OCI-LY1 (cell line): Measurements from ENCODE around the gene YPEL2.

ENCODE experiments used
- CTCF ChIP-seq: fragments of 200-600 bp; sonication (generic), shearing (Covaris generic); IDR thresholded peaks from 2 replicates; pipeline ENCODE4 v1.5.1; 2017; ENCODE audit warnings: mild to moderate bottlenecking, antibody characterized with exemption, low read length, moderate library complexity, mixed read lengths
- EZH2 ChIP-seq: fragments of 200-600 bp; sonication (generic), shearing (Covaris generic); IDR thresholded peaks from 2 replicates; pipeline ENCODE4 v1.8.0; 2017; ENCODE audit warnings: borderline replicate concordance, mixed run types, mild to moderate bottlenecking, antibody characterized with exemption, low read length, moderate library complexity, mixed read lengths

GRCh38 chr17:59370593-59371299, 39.3 kb downstream of the YPEL2 start:
- TF ChIP-seq CTCF (no peak), EZH2 (no peak)
